ENCODE data around the gene ZNF689.

DNA sequence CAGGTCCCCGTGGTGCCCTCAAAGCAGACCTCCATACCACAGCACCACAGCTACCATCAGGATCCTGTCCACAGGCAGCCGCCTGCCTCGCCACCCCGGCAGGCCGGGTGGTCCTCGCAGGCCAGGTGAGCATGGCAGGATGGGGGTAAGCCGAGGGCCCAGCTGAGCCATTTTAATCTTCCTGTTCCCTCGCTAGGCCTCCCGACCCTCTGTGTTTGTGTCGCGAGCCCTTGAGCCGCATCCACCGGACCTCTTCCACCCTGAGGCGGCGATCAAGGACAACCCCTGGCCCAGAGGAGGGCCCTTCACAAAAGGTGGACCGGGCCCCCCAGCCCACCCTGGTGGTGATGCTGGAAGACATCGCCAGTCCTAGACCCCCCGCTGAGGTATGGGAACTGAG, 42.5 kb upstream of the ZNF689 start:
- TF ChIP-seq, protein P1, sequence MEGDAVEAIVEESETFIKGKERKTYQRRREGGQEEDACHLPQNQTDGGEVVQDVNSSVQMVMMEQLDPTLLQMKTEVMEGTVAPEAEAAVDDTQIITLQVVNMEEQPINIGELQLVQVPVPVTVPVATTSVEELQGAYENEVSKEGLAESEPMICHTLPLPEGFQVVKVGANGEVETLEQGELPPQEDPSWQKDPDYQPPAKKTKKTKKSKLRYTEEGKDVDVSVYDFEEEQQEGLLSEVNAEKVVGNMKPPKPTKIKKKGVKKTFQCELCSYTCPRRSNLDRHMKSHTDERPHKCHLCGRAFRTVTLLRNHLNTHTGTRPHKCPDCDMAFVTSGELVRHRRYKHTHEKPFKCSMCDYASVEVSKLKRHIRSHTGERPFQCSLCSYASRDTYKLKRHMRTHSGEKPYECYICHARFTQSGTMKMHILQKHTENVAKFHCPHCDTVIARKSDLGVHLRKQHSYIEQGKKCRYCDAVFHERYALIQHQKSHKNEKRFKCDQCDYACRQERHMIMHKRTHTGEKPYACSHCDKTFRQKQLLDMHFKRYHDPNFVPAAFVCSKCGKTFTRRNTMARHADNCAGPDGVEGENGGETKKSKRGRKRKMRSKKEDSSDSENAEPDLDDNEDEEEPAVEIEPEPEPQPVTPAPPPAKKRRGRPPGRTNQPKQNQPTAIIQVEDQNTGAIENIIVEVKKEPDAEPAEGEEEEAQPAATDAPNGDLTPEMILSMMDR (conservative IDR thresholded peaks at IDR 0.05 in 1 of 2, IDR thresholded peaks at IDR 0.05 in 1 of 2; ENCODE audit: low read depth in 1 of 2, low read length in 2 of 2) = no peak
- no peak for TF ChIP-seq EZH2 (IDR thresholded peaks at IDR 0.05; ENCODE audit: low read length, missing control alignments)

Measured in fibroblast of lung (primary cell).